RKO (cell line): ENCODE measurements around the gene RNF115.
"Not testable (repeated sequence)": the region's sequence is repeated elsewhere in the genome, so short reads cannot be mapped to it uniquely, and the experiment has no call there.

Source experiments
- DNase-seq: peaks from one replicate; pipeline ENCODE4 v3.0.0-alpha.2; 2016; ENCODE audit warnings: low spot score

The RNF115 gene

GRCh38 chr1:145777357-145778145, 46.3 kb downstream of the RNF115 start:
- DNase-seq: no peak

- no peak for DNase-seq
Observed at GRCh38 chr1:145773423-145773822, 50.5 kb downstream of the RNF115 start.

- DNase-seq: no peak
Observed at GRCh38 chr1:145771056-145771455, 52.8 kb downstream of the RNF115 start.

- not testable (repeated sequence) for DNase-seq
Observed at GRCh38 chr1:145768004-145768403, 55.9 kb downstream of the RNF115 start.

- not testable (repeated sequence) for DNase-seq
Observed at GRCh38 chr1:145766926-145767325, 57.0 kb downstream of the RNF115 start.

- not testable (repeated sequence) for DNase-seq
Observed at GRCh38 chr1:145765585-145766360, 58.1 kb downstream of the RNF115 start.

- not testable (repeated sequence) for DNase-seq
Observed at GRCh38 chr1:145765127-145765526, 58.8 kb downstream of the RNF115 start.

- not testable (repeated sequence) for DNase-seq
Observed at GRCh38 chr1:145764231-145764940, 59.5 kb downstream of the RNF115 start.

- DNase-seq: not testable (repeated sequence)
Observed at GRCh38 chr1:145762001-145762400, 61.9 kb downstream of the RNF115 start.

GRCh38 chr1:145761498-145761897, 62.4 kb downstream of the RNF115 start:
- not testable (repeated sequence) for DNase-seq

- DNase-seq: not testable (repeated sequence)
Observed at GRCh38 chr1:145760395-145760949, 63.4 kb downstream of the RNF115 start.

GRCh38 chr1:145759721-145760120, 64.2 kb downstream of the RNF115 start:
- DNase-seq: no peak

- no peak for DNase-seq
Observed at GRCh38 chr1:145758575-145758974, 65.3 kb downstream of the RNF115 start.

GRCh38 chr1:145758116-145758515, 65.8 kb downstream of the RNF115 start:
- DNase-seq: no peak

- no peak for DNase-seq
Observed at GRCh38 chr1:145757420-145757819, 66.5 kb downstream of the RNF115 start.

- no peak for DNase-seq
Observed at GRCh38 chr1:145751491-145752037, 72.3 kb downstream of the RNF115 start.

- DNase-seq: no peak
Observed at GRCh38 chr1:145750426-145750825, 73.5 kb downstream of the RNF115 start.

GRCh38 chr1:145747398-145748247, 76.3 kb downstream of the RNF115 start:
- DNase-seq: no peak

- DNase-seq: no peak
Observed at GRCh38 chr1:145740269-145740668, 83.6 kb downstream of the RNF115 start.

- no peak for DNase-seq
Observed at GRCh38 chr1:145736191-145736590, 87.7 kb downstream of the RNF115 start.

GRCh38 chr1:145730900-145731299, 93.0 kb downstream of the RNF115 start:
- no peak for DNase-seq
